ENCODE data around the gene YARS1.

Gene YARS1

DNA sequence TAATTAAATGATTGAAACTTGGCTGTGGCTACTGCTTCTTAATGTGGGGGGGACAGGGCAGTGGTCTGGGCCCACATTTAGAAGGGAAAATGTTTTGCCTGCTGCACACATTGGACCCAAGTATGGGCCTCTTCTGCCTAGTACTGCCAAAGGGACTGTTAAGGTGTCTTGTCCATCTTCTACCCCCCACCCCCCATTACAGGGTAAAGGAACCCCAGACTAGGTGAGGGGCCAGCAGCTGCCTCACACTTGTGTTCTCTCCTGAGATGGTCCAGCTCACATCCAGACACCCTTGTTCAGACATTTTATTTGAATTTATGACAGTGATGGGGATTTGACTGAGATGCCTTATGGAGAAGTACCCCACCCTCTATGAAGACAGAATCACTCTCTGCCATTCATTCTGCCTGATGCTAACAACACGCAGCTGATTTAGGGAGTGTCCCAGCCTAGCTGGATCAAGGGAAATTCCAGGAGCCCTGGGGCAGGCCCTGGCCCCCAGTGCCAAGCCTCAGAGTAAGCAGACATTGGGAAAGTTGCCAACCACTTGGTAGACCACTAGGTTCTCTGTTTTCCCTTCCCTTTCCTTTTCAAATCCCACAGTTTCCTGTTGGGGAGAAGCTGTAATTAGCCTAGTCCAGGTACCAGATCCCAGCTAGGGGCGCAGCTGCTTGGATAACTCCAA is 42.1 kb downstream of the YARS1 start:
- H3K4me3 ChIP-seq (ENCODE audit: low read length) = no peak overlapping the region
- TF ChIP-seq, protein P1, sequence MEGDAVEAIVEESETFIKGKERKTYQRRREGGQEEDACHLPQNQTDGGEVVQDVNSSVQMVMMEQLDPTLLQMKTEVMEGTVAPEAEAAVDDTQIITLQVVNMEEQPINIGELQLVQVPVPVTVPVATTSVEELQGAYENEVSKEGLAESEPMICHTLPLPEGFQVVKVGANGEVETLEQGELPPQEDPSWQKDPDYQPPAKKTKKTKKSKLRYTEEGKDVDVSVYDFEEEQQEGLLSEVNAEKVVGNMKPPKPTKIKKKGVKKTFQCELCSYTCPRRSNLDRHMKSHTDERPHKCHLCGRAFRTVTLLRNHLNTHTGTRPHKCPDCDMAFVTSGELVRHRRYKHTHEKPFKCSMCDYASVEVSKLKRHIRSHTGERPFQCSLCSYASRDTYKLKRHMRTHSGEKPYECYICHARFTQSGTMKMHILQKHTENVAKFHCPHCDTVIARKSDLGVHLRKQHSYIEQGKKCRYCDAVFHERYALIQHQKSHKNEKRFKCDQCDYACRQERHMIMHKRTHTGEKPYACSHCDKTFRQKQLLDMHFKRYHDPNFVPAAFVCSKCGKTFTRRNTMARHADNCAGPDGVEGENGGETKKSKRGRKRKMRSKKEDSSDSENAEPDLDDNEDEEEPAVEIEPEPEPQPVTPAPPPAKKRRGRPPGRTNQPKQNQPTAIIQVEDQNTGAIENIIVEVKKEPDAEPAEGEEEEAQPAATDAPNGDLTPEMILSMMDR (conservative IDR thresholded peaks at IDR 0.05; ENCODE audit: low read depth, low read length) = no peak
- DNase-seq (ENCODE audit: low read depth) = no peak

DNA sequence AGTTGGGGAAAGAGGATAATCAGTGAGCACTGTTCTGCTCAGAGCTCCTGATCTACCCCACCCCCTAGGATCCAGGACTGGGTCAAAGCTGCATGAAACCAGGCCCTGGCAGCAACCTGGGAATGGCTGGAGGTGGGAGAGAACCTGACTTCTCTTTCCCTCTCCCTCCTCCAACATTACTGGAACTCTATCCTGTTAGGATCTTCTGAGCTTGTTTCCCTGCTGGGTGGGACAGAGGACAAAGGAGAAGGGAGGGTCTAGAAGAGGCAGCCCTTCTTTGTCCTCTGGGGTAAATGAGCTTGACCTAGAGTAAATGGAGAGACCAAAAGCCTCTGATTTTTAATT is 42.7 kb downstream of the YARS1 start:
- TF ChIP-seq, protein P1 (conservative IDR thresholded peaks at IDR 0.05; ENCODE audit: low read depth, low read length) = no peak
- no peak overlapping the region for H3K4me3 ChIP-seq (ENCODE audit: low read length)
- DNase-seq (ENCODE audit: low read depth) = no peak

DNA sequence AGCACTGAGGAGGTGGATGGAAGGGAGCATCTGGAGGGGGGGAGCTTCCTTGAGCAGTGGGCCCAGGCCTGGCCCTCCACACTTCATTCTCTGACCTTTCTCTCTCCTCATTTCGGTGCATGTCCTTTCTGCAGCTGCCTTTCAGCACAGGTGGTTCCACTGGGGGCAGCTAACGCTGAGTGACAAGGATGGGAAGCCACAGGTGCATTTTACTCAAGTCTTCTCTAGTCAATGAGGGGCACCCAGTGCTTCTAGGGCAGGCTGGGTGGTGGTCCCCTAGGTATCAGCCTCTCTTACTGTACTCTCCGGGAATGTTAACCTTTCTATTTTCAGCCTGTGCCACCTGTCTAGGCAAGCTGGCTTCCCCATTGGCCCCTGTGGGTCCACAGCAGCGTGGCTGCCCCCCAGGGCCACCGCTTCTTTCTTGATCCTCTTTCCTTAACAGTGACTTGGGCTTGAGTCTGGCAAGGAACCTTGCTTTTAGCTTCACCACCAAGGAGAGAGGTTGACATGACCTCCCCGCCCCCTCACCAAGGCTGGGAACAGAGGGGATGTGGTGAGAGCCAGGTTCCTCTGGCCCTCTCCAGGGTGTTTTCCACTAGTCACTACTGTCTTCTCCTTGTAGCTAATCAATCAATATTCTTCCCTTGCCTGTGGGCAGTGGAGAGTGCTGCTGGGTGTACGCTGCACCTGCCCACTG is 43.2 kb downstream of the YARS1 start:
- DNase-seq (ENCODE audit: low read depth) = no peak
- TF ChIP-seq, protein P1 (conservative IDR thresholded peaks at IDR 0.05; ENCODE audit: low read depth, low read length) = no peak
- H3K4me3 ChIP-seq (ENCODE audit: low read length) = no peak overlapping the region

DNA sequence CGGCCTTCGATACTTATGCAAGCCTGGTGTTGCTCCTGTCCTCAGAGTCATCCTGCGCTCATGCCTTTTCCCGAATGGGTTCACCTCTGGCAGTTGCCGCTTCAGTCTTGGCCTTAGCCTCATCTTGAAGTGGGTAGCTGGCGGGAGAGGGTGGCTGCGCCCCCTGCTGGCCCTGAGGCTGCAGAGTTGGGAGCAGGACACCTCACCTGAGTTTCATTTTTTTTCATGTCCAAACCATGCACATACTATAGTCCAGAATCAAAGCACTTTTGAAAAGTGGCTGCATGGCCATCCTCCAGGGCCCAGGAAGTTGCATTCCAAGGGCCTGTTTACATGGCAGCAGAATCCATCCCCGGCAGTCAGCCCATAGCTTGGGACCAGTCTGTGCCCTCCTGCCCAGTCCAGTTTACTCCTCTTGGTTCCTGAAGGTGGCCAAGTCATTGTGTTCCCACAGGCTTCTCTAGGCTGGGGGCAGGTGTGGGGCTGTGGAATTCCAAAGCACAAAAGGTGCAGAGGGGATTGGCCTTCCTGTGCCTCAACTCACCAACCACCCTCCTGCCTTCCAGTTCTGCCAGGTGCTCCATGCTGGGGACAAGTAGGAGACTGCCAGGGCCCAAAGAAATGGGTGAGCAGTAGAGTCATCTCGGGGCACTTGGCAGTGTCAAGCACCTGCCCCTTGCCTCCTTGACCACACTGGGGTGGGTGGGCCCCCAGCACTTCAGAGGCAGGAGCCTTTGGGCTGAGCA is 44.0 kb downstream of the YARS1 start:
- DNase-seq (ENCODE audit: low read depth) = no peak
- TF ChIP-seq, protein P1 (conservative IDR thresholded peaks at IDR 0.05; ENCODE audit: low read depth, low read length) = peak; percentile 98
- no peak overlapping the region for H3K4me3 ChIP-seq (ENCODE audit: low read length)

DNA sequence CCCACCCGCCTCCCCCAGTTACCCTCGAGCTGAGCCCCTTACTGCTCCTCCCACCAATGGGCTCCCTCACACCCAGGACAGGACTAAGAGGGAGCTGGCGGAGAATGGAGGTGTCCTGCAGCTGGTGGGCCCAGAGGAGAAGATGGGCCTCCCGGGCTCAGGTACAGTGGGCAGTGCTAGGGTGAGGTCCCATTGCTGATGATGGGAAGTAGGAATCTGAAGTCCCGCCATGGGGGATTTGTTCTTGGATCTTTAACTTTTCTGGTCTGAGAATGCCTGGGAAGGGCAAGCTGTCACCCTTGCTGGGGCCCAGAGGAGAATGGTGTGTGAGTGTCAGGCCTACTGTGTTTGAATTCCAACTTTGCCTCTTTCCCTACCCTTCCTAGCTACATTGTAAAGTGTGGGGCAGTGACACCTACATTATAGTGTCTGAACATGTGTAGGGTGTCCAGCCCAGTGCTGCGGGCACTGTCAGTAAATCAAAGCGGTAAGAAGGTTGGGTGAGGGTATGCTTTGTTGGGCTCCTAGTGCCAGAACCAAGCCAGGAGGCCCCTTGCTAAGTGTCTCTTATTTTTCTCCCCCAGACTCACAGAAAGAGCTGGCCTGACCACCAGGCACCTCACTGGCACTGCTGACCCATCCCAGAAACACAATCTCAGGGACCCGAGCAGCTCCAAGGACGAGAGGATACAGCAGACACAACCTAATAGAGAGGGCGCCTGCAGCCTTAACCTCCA is 44.7 kb downstream of the YARS1 start:
- no peak overlapping the region for H3K4me3 ChIP-seq (ENCODE audit: low read length)
- TF ChIP-seq, protein P1 (conservative IDR thresholded peaks at IDR 0.05; ENCODE audit: low read depth, low read length) = no peak
- no peak for DNase-seq (ENCODE audit: low read depth)

DNA sequence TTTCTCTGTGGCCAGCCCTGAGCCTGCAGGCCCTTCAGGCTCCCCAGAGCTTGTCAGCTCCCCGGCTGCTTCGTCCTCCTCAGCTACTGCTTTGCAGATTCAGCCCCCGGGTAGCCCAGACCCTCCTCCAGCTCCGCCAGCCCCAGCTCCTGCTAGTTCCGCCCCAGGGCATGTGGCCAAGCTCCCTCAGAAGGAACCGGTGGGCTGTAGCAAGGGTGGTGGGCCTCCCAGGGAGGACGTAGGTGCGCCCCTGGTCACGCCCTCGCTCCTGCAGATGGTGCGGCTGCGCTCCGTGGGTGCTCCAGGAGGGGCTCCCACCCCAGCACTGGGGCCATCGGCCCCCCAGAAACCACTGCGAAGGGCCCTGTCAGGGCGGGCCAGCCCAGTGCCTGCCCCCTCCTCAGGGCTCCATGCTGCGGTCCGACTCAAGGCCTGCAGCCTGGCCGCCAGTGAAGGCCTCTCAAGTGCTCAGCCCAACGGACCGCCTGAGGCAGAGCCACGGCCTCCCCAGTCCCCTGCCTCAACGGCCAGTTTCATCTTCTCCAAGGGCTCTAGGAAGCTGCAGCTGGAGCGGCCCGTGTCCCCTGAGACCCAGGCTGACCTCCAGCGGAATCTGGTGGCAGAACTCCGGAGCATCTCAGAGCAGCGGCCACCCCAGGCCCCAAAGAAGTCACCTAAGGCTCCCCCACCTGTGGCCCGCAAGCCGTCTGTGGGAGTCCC is 45.4 kb downstream of the YARS1 start:
- TF ChIP-seq, protein P1 (conservative IDR thresholded peaks at IDR 0.05; ENCODE audit: low read depth, low read length) = no peak
- no peak overlapping the region for H3K4me3 ChIP-seq (ENCODE audit: low read length)
- no peak for DNase-seq (ENCODE audit: low read depth)

Measured in retinal pigment epithelial cell (primary cell).